ENCODE results near the gene SYNJ1.
"Not testable (repeated sequence)": the region's sequence is repeated elsewhere in the genome, so short reads cannot be mapped to it uniquely, and the experiment has no call there.

Gene SYNJ1

GRCh38 chr21:32612075-32612998, 115.5 kb downstream of the SYNJ1 start, which contains the start of gene CFAP298:
TSS of gene CFAP298 (minus strand) at chr21:32612377. CDS start at chr21:32612243, 134 bp downstream.
- DNase-seq, result peak; percentile 99

DNA sequence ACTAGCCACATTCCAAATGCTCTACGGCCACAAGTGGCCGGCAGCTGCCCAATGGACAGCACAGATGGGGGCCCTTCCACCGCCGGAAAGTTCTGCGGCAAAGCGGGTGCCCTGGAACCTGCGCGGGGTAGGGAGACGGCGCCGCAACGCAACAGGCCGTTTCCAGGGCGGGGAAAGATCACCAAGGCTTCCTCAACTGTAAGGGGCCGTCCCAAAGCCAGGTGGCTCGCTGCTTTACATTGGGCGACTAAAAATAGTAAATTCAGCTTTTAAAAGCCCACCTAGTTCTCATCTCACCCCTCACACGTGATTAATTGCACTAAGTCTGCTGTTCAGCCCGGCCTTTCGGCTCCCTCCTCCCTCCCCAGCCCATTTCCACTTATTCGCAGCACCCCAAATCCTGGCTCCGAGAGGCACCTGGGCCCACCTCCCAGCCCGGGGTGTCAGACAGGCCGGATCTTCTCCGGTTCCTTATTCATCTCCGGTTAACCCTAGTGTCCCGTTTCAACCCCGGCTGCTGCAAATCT, 116.3 kb downstream of the SYNJ1 start:
- DNase-seq, result no peak

GRCh38 chr21:32610940-32611339, 116.9 kb downstream of the SYNJ1 start:
- DNase-seq, result not testable (repeated sequence)

GRCh38 chr21:32608851-32609250, 119.0 kb downstream of the SYNJ1 start:
- DNase-seq, result no peak

- DNase-seq, result no peak
These were observed 122.3 kb downstream of the SYNJ1 start for GRCh38 chr21:32605469-32605868.

DNA sequence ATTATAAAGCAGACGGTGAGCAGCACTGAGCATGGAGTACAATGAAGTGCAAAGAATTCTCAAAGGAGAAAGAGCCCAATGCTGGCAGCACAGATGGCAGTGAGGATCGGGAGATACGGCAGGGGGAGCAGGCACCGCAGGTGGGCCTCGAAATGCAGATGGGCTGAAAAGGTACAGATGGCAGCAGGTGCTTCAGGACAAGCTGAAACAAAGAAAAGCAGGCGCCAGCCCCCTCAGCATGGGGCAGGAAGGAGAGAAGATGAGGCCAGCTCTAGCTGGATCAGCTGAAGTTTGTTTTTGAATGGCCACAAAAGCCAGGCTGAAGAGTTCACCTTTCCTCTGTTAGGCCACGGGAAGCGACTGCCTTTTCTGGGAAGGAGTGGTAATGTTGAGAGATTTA, 123.3 kb downstream of the SYNJ1 start:
- no peak for DNase-seq

GRCh38 chr21:32603131-32603530, 124.7 kb downstream of the SYNJ1 start:
- DNase-seq, result no peak

DNA sequence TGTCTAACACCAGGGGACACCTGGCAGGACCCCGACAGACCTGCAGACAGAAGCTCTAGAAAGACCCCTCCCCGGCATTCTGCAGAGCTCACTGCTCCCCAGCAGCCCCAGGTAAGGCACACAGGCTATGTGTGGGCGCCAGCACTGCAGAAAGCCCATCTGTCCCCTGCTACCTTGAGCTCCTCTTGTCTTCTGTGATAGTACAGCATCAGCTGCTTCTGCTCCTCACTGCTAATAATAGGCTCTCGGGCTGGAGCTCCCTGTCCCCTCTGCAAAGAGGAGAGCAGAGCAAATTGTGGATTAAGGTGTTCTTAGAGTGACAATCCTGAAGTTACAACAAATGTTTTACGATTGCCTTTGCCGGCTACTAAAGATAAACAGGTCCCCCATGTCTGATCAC, 125.7 kb downstream of the SYNJ1 start:
- DNase-seq, result no peak

- DNase-seq, result peak; percentile 25
These were observed 128.3 kb downstream of the SYNJ1 start for GRCh38 chr21:32599526-32599925.

DNA sequence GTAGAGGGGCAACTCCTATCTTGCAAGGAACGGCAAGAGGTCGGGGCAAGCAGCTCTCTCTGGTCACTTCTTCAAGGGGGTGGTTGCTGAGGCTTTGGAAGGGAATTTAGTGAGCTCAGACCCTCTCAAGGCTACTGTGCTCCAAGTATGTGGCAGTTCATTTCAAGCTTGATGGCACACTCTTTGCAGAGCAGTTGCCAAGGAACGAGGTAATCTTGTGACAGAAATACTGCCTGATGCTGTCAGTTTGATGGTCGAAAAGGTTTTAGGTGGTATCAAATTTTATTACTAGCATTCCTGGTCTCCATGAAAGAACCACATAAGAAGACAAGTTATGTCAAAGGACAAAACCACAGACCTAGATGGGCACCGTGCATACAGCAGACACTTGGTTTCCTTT, 128.7 kb downstream of the SYNJ1 start:
- DNase-seq, result no peak

DNA sequence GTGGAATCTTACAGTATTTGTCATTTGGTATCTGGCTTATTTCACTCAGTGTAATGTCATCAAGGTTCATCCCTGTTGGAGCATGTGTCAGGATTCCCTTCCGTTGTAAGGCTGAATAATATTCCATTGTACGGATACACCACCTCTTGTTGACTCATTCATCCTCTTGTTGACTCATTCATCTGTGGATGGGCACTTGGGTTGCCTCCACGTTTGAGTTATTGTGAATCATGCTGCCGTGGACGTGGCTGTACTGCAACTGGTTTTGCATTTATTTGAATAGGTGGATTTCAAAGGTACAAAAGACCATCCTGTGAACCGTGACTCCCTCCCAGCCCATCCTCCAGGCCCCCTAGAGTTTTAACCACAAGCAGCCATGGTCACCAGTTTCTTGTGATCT, 130.6 kb downstream of the SYNJ1 start:
- no peak for DNase-seq

DNA sequence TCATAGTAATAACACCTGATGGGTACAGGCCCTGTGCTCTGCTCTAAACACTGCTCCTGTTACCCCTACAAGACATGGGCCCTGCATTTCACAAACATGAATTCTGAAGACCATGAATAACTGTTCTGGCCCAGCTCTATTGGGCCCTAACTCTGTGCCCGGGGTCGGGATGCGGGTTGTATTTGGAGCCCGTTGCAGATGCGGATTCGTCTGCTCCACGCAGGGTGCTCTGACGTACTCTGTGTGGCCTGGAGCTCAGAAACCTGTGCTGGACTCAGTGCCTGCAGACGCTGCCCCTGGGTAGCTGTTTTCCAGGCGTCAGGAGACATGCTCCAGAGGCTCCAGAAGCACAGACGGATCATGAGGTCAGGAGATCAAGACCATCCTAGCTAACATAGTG, 132.4 kb downstream of the SYNJ1 start:
- DNase-seq, result no peak

DNA sequence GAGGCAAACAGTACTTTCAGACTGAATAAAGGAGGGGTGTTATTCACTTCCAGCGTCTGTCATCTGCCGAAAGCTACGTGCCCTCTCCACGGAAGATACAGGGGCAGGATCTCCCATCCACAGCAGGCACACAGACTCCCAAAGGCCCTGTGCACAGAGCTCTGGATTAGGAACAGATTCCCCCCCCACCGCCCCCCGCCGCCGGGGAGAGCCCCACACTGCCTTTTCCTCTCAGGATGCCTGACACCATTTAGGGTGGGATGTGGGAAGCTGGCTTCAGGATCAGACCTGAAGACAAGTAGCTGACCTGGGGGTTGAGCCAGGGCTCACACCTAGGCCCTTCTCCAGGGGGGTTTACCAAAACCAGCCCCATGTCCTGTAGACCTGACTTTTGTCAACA, 134.1 kb downstream of the SYNJ1 start:
- no peak for DNase-seq

DNA sequence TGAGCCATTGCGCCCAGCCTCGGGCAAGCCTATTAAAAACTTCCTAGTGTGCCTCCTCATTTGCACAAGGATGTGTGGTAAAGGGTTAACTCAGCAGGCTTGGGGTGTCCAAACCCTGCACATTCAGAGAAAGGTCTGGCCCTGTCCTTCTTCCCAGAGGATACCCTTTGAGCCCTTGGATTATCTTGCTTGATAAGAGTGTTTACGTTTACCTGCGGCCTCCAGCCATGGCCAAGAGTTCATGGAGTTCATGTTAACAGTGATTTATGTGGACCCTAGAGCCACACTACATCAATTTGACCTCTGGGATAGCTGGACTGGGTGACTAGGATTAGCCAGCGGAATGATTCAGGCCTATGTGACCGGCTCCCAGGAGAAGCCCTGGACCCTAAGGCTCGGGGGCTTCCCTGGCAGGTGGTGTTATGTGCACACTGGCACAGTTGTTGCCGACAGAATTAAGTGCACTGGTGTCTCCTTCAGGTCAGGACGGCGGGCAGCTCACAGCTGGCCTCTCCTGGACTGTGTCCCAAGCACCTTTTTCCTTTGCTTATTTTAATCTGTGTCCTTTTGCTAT, 134.8 kb downstream of the SYNJ1 start:
- DNase-seq, result no peak

DNA sequence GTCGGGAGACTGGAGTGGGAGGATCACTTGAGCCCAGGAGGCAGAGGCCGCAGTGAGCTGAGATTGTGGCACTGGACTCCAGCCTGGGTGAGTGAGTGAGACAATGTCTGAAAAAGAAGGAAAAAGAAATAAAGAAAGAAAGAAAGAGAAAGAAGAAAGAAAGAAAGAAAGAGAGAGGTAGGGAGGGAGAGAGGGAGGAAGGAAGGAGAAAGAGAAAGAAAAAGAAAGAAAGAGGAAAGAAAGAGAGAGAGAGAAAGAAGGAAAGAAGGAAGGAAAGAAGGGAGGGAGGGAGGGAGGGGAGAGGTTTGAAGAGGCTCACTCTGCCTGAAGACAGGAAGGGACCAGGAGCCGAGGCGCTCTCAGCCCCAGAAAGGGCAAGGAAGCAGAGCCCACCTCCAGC, 137.7 kb downstream of the SYNJ1 start:
- no peak for DNase-seq

- no peak for DNase-seq
These were observed 140.2 kb downstream of the SYNJ1 start for GRCh38 chr21:32587651-32588050.

DNA sequence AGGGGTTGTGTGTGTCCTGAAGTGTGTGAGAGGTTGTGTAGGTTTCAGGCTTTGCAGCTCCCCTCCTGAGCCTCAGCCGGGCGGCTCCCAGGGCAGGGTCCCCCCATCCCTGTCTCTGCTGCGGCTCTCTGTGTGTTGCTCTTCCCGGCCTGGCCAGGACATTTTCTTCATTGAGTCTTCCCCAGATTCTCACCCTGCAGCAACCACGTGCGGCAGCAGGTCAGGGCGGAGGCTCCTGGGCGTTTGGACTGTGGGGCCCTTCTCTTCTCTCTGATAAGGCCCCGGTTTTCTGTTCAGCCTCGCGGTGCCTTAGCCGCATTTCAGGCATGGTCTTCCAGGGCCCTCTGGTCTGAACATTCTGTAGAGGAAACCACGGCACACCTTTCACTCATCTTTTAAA, 140.7 kb downstream of the SYNJ1 start:
- no peak for DNase-seq

GRCh38 chr21:32585970-32586369, 141.8 kb downstream of the SYNJ1 start:
- DNase-seq, result no peak

GRCh38 chr21:32585042-32585710, 142.6 kb downstream of the SYNJ1 start, which contains the start of gene TCP10L:
TSS of gene TCP10L (minus strand) at chr21:32585523. CDS start at chr21:32584304, 1,219 bp downstream.
- no peak for DNase-seq

DNA sequence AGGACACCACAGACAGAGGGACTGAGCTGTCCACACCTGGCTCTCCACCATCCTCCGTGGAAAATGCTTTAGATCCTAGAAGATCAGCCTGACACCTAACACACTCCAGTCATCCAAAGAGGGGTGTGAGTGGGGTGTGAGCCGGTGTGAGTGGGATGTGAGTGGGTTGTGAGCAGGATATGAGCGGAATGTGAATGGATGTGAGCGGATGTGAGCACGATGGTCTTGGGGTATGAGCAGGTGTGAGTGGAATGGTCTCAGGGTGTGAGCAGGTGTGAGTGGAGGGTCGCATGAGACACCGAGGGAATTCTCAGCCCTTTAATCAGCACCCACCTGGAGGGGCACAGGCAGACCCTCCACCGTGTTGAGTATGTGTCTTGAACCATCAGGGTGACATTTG, 143.3 kb downstream of the SYNJ1 start:
- DNase-seq, result no peak

- no peak for DNase-seq
These were observed 146.1 kb downstream of the SYNJ1 start for GRCh38 chr21:32581732-32582131.

- DNase-seq, result no peak
These were observed 146.9 kb downstream of the SYNJ1 start for GRCh38 chr21:32580949-32581348.

Measured in right kidney (tissue), 1 donor.